ENCODE data around the gene LIN54. TPM values are rescaled to one million over a fixed set of nuclear protein-coding genes. Genes with fewer than 3 reads are reported as not detected.
"Not testable (repeated sequence)": the region's sequence is repeated elsewhere in the genome, so short reads cannot be mapped to it uniquely, and the experiment has no call there.

The LIN54 gene
- total RNA-seq, 3 donors from 2014 or later: 15.6 to 16.7 (median 15.8) TPM

DNA sequence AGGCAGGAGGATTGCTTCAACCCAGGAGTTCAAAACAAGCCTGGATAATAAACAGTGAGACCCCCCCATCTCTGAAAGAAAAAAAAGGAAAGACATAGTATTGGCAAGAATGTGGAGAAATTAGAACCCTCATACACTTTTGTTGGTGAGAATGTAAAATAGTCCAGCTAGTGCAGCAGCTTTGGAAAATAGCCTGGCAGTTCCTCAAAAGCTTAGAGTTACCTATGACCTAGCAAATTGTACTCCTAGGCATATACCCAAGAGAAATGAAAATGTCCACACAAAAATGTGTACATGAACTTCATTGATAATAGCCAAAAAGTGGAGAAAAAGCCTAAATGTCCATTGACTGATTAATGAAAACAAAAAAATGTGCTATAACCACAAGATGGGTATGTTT lies 88.8 kb downstream of the LIN54 start:
- H3K36me3 ChIP-seq (ENCODE audit: low read depth): no peaks in the 10 kb centered on the region
- TF ChIP-seq, protein P1, sequence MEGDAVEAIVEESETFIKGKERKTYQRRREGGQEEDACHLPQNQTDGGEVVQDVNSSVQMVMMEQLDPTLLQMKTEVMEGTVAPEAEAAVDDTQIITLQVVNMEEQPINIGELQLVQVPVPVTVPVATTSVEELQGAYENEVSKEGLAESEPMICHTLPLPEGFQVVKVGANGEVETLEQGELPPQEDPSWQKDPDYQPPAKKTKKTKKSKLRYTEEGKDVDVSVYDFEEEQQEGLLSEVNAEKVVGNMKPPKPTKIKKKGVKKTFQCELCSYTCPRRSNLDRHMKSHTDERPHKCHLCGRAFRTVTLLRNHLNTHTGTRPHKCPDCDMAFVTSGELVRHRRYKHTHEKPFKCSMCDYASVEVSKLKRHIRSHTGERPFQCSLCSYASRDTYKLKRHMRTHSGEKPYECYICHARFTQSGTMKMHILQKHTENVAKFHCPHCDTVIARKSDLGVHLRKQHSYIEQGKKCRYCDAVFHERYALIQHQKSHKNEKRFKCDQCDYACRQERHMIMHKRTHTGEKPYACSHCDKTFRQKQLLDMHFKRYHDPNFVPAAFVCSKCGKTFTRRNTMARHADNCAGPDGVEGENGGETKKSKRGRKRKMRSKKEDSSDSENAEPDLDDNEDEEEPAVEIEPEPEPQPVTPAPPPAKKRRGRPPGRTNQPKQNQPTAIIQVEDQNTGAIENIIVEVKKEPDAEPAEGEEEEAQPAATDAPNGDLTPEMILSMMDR (IDR thresholded peaks at IDR 0.05): no peak
- H3K9me3 ChIP-seq: no peaks in the 10 kb centered on the region
- H3K4me3 ChIP-seq: no peak overlapping the region
- no peaks in the 10 kb centered on the region for H3K4me1 ChIP-seq (ENCODE audit: low read depth)
- DNase-seq (no peak), ATAC-seq (no peak)
- intact Hi-C loops (cut with DNase I, micrococcal nuclease): no loop called here

DNA sequence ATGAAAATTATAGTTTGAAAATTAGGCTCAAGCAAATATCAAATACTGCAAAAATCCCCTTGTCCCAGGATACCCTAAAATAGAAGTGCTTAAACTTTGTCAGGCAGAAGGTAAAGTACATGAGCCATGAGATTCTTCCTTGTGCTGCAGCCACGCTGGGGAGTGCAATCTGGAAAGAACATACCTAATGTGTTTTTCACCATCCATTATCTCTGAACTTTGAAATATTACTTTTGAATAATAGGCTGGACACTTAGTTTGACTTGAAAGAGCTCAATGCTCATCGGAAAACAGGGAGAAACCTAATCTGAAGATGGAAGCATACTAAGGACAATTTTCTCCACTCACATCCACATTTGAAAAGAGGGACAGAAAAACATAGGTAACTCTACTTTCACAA lies 91.2 kb downstream of the LIN54 start:
- no peak overlapping the region for H3K4me3 ChIP-seq
- no peaks in the 10 kb centered on the region for H3K4me1 ChIP-seq (ENCODE audit: low read depth)
- TF ChIP-seq, protein P1 (IDR thresholded peaks at IDR 0.05): no peak
- no peaks in the 10 kb centered on the region for H3K36me3 ChIP-seq (ENCODE audit: low read depth)
- intact Hi-C loops (cut with DNase I, micrococcal nuclease): no loop called here
- no peaks in the 10 kb centered on the region for H3K9me3 ChIP-seq
- DNase-seq (no peak), ATAC-seq (no peak)

DNA sequence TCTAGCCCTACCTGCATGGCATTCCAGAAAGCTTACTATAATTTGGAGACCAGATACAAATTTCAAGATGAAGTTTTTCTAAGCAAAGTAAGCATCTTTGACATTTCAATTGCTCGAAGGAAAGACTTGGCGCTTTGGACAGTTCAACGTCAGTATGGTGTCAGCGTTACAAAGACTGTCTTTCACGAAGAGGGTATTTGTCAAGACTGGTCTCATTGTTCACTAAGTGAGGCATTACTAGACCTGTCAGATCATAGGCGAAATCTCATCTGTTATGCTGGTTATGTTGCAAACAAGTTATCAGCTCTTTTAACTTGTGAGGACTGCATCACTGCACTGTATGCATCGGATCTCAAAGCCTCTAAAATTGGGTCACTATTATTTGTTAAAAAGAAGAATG lies 92.5 kb downstream of the LIN54 start:
- no peak for DNase-seq
- Histone ChIP-seq H3K4me1 (ENCODE audit: low read depth) (no peaks in the 10 kb centered on the region), H3K4me3 (no peak overlapping the region), H3K9me3 (no peaks in the 10 kb centered on the region), H3K36me3 (ENCODE audit: low read depth) (no peaks in the 10 kb centered on the region)
- intact Hi-C loops (cut with DNase I, micrococcal nuclease): no loop called here
- ATAC-seq: no peak
- TF ChIP-seq, protein P1 (IDR thresholded peaks at IDR 0.05): no peak

DNA sequence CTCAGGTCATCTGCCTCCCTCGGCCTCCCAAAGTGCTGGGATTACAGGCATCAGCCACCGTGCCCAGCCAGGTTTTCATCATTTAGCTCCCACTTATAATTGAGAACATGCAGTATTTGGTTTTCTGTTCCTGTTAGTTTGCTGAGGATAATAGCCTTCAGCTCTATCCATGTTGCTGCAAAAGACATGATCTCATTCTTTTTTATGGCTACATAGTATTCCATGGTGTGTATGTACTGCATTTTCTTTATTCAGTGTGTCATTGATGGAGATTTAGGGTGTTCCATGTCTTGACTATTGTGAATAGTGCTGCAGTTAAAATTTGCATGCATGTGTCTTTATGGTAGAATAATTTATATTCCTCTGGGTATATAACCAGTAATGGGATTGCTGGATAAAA lies 96.7 kb downstream of the LIN54 start:
- H3K36me3 ChIP-seq (ENCODE audit: low read depth); intact Hi-C loops (cut with DNase I, micrococcal nuclease); H3K4me1 ChIP-seq (ENCODE audit: low read depth); H3K4me3 ChIP-seq; H3K9me3 ChIP-seq; DNase-seq; ATAC-seq: not testable (repeated sequence)

DNA sequence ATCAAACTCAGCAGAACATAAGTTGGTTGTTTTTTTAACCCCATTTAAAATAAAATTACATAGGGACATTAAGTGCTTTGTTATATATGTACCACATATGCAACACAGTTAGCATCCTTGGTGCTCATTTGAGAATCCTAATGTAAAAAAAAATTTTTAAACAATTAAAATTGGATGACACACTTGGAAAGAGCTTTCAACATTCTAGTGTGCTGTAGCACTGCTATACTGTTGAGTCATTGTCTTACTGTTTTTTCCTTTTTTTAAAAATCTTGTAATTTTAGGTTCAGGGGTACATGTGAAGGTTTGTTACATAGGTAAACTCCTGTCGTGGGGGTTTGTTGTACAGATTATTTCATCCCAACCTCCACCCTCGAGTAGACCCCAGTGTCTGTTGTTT lies 97.3 kb downstream of the LIN54 start:
- DNase-seq (no peak), ATAC-seq (no peak)
- Histone ChIP-seq H3K4me3 (no peak overlapping the region), H3K36me3 (ENCODE audit: low read depth) (no peaks in the 10 kb centered on the region), H3K9me3 (no peaks in the 10 kb centered on the region), H3K4me1 (ENCODE audit: low read depth) (no peaks in the 10 kb centered on the region)
- intact Hi-C loops (cut with DNase I, micrococcal nuclease): no loop called here
- TF ChIP-seq, protein P1 (IDR thresholded peaks at IDR 0.05): no peak

DNA sequence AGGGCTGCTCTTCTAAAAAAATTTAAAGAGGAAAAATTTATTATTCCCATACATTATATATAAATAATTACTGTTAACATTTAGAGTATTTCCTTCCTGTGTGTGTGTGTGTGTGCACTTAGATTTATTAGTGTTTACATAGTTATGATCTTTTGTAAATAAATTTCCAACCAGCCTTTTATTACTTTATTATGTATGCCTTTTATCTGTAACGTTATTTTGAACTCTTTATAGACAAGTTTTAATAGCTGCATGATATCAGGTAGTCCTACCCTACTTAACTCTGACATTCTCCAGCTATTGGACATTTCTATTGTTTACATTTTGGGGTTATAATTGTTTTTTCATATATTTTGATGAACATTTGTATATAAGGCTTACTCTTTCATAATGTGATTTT lies 101.3 kb downstream of the LIN54 start:
- Histone ChIP-seq H3K4me3 (no peak overlapping the region), H3K4me1 (ENCODE audit: low read depth) (no peaks in the 10 kb centered on the region), H3K36me3 (ENCODE audit: low read depth) (no peaks in the 10 kb centered on the region), H3K9me3 (no peaks in the 10 kb centered on the region)
- TF ChIP-seq, protein P1 (IDR thresholded peaks at IDR 0.05): no peak
- intact Hi-C loops (cut with DNase I, micrococcal nuclease): no loop called here
- DNase-seq: no peak
- no peak for ATAC-seq

All from mucosa of descending colon (tissue), 3 donors.